ENCODE measurements around the gene CAMTA1.

GRCh38 chr1:6811583-6811982, 26.3 kb downstream of the CAMTA1 start:
- TF ChIP-seq CTCF (IDR thresholded peaks at IDR 0.05; ENCODE audit: poor library complexity, severe bottlenecking) (no peak), POLR2AphosphoS5 (IDR thresholded peaks at IDR 0.05) (no peak), RAD21 (conservative IDR thresholded peaks at IDR 0.05) (no peak), REST (IDR thresholded peaks at IDR 0.05; ENCODE audit: borderline replicate concordance) (no peak), EP300 (conservative IDR thresholded peaks at IDR 0.05; ENCODE audit: poor library complexity, severe bottlenecking) (no peak), TAF1 (IDR thresholded peaks at IDR 0.05; ENCODE audit: low read depth) (no peak), EZH2 (IDR thresholded peaks at IDR 0.05; ENCODE audit: borderline replicate concordance, insufficient read depth, low read length, poor library complexity, severe bottlenecking) (no peak), SMC3 (conservative IDR thresholded peaks at IDR 0.05; ENCODE audit: poor library complexity) (no peak)

Data from neural cell (in vitro differentiated cells).